ENCODE measurements around the gene RPS19.

- TF ChIP-seq CTCF (IDR thresholded peaks at IDR 0.05; ENCODE audit: low read length), result no peak
- TF ChIP-seq EZH2 (IDR thresholded peaks at IDR 0.05; ENCODE audit: borderline replicate concordance, low read length), result no peak
Measured at GRCh38 chr19:41879670-41880328, 19.7 kb downstream of the RPS19 start.
